HG02852 (cell line): ENCODE measurements around the gene DNAJC16.
A peak's percentile ranks its signal among the peaks of the same experiment; 100 is the strongest.
"Not testable (repeated sequence)": the region's sequence is repeated elsewhere in the genome, so short reads cannot be mapped to it uniquely, and the experiment has no call there.

Source experiments
- ATAC-seq: cut with Tn5 transposase; IDR thresholded peaks from one replicate; pipeline ENCODE4 v1.9.1; 2021; ENCODE audit warnings: mild to moderate bottlenecking, moderate library complexity; ENCODE audit not compliant: unreplicated experiment

The DNAJC16 gene

DNA sequence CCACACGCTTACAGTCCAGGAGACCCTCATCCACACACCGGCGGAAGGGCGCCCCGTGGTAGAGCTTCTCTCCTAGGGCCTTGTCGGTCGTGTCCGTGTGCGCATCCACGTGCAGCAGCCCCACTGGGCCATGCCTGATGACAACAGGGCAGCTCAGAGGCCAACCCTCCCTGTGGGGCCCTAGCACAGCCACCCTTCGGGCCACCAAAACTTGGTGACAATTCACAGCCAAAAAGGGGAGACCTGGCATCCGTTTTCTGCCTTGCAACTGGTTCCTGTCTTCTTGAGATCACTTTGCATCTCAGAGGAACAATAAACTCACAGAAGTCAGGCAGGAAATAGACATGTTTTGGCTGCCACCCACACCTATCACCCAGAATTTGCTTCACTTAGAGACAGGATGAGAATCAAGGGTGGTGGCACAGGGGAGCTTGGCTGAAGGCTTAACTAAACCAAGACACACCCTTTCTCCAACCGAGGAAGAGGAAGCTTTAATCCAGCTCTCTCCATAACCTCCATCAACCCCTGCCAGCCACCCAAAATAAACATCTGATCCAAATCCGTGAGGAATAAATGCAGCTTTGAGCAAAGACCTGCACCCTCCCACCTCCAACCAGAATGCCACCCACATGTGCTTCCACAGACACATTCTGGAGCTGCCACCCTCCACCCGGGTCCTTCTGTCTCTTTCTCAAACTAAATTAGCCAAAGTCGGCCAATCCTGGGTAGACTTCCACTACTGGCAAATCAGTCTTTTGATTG lies 52.5 kb downstream of the DNAJC16 start:
- no peak for ATAC-seq

- no peak for ATAC-seq
Measured at GRCh38 chr1:15579683-15580047, 53.0 kb downstream of the DNAJC16 start.

- no peak for ATAC-seq
Measured at GRCh38 chr1:15583016-15583706, 56.5 kb downstream of the DNAJC16 start.

DNA sequence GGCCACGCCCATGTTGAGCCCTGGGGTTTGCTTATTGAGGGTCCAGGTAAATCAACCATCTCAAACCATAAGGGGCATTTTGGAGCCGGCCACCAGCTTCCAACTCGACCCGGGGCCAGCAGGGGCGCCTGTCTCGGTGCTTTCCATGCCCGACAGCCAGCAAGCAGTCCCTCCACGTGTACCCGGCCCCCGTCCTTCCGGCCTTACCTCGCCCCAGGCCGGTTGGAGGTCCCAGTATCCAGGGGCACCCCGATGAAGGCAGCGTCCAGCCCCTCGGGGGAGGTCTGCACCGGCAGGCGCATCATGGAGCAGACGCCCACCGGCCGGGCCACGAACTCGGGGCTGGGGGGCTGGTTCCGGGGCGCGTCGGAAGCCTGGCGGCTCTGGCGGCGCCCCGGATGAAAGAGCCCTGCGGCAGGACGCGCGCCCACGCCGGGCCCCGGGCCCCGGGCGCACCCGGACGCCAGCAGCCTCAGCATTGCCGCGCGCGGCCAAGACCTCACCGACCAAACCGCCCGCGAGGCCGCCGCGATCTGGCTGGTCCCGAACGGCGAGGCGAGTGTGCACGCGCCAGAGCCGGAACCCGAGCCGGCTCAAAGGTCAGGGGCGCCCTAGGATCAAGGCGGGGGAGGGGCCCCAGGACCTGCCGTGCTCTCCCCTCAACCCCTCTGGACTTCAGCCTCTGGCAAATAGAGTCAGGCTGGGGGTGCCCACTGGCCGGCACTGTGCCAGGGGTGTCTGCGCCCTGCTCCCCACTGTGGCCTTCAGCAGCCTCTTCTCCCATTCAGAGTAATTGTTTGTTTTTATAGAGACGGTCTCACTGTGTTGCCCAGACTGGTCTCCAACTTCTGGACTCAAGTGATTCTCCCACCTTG lies 58.1 kb downstream of the DNAJC16 start, which contains the start of gene AGMAT:
AGMAT (minus strand) TSS at position 563 of the 875 bp plus-strand sequence; CDS start at position 479, 84 bp downstream.
- peak; percentile 56 for ATAC-seq

DNA sequence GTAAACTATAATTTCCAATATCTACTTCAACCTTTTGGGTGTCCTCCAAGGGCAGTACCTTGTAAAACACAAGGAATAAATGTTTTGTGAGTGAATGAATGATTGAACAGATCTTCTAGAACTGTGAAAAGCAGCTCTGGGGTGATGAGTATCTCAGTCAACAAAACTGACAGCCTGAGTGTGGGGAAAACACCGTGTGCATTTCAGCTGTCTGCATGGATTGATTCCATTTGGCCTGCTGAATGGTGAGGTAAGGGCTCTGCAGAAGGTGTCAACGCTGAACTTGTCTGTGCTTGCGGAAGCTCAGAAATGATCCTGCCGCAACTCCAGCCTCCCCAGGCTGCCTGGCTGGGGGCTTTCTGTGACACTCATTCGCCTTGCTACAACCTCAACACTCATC lies 65.6 kb downstream of the DNAJC16 start:
- ATAC-seq: no peak

DNA sequence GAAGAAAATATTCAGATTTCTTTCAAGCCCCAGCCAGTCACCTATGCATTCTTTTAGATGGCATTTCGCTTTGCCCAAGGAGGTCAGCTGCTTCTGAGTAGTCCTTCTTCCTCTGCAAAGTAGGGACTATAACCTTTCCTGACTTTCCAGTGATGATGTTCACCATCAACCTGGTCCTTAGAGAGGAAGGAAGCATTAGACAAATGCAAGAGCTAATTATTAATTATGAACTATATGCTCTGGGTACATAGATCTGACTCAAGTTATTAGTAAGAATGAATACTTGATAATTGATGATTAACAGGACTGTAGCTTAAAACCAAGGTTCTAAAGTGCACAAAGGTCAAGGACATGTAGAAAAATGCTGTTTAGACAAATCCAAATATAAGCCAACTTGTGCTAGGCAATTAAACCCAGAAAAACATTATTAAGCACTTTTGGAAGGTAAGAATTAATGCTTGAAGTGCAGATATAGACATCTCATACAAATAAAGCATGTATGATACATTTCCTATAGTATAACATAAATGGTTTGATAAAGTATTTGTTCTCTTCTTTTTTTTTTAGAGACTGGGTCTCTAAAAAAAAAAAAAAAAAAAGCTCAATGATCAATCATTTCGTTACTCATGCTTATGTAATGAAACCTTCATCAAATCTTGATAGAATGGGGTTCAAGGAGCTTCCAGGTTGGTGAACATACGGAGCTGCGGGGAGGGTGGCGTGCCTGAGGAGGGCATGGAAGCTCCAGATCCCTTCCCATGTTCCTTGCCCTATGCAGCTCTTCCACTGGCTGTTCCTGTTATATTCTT lies 69.4 kb downstream of the DNAJC16 start:
- ATAC-seq: no peak

DNA sequence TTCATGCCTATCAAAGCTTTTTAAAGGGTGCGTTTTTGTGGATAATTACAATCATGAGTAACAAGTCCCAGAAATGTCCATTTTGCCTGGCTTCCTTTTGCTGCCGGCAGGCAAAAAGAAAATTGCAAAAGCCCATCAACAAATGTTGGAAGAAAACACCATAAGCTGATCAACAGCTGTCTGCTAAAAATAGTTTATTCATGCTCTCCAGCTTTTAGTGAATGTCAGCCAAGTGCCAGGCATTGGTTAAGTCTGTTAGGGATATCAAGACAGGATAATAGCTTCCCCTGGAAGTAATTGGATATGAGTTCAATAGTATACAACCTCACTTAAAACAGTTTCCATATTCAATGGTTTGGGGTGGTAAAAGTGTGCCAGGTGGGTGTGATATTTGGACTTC lies 71.8 kb downstream of the DNAJC16 start:
- no peak for ATAC-seq

GRCh38 chr1:15603050-15603965 lies 76.7 kb downstream of the DNAJC16 start:
- peak; percentile 93 for ATAC-seq

DNA sequence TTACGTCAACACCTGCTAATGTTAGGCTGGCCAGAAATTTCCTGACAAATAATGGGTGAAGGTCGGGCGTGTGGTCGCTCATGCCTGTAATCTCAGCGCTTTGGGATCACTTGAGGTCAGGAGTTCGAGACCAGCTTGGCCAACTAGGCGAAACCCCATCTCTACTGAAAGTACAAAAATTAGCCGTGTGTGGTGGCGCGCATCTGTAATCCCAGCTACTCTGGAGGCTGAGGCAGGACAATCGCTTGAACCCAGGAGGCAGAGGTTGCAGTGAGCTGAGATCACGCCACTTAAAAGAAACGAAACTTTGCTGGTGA lies 77.3 kb downstream of the DNAJC16 start:
- not testable (repeated sequence) for ATAC-seq

GRCh38 chr1:15604400-15604799 lies 77.8 kb downstream of the DNAJC16 start:
- not testable (repeated sequence) for ATAC-seq

GRCh38 chr1:15605398-15606383 lies 79.0 kb downstream of the DNAJC16 start:
- no peak for ATAC-seq

DNA sequence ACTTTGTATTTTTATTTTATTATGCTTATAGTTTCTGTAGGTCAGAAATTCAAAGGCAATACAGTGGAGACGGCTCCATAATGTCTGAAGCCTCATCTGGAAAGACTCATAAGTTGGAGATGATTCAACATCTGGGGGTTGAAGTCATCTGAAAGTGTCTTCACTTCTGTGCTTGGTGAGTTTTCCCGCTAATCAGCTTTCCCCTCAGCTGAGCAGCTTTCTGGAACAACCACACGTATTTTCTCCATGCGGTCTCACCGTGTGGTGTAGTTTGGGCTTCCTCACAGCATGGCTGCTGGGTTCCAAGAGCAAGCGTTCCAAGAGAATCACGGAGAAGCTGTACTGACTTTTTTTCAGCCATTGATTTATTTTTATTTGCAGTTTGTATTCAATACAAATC lies 83.0 kb downstream of the DNAJC16 start:
- ATAC-seq: no peak

DNA sequence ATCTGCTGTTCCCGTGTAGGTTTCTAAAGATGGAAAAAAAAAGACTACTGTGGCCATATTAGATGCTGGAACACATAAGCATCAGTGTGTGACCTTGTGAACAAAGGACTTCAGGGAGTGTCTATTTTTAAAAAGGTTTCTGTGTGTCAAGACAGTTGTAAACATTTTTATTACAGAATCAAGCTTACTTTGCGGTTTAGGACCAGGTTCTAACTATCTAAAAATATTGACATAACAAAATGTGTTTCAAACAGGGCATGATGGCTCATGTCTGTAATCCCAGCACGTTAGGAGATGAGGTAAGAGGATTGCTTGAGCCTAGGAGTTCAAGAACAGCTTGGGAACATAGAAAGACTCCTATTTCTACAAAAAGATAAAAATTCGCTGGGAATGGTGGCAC lies 83.5 kb downstream of the DNAJC16 start:
- no peak for ATAC-seq

GRCh38 chr1:15616373-15617172 lies 89.9 kb downstream of the DNAJC16 start:
- ATAC-seq: peak; percentile 20

DNA sequence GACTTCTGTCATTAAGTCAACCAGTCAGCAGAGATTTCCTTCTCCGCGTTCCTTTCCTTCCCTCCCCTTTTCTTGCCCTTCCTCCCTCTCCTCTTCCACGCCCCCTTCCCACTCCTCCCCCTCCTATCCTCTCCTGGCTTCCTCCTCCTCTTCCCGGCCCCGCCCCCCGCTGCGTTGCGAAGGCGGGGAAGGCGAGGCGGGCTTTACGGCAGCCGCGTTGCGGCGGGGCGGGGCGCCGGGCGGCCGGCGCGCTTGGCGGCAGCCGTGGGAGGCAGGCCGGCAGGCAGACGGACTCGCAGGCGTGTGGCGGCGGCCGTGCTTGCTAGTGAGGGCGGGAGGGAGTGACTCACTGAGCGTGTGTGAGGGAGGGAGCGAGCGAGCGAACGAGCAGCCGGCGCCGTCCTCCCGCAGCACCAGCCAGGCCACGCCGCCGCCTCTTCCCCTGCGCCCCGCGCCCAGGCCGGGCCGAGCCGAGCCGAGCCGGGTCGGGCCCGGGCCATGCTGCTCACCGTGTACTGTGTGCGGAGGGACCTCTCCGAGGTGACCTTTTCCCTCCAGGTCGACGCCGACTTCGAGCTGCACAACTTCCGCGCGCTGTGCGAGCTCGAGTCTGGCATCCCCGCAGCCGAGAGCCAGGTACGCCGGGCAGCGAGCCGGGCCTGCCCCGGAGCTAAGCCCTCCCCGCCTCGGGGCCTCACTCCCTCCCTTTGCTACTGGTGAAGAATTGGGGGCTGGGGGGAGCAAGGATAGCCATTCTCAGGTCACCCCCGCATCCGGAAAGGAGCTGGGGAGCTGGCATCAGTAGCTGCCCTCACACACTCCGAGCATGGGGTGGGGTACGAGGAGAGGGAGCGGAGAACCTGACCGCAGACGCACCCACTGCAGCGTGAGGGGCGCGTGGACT lies 90.8 kb downstream of the DNAJC16 start, which contains the start of gene DDI2:
DDI2 (plus strand) TSS at position 286 of the 904 bp plus-strand sequence; CDS start at position 499, 213 bp downstream.
- peak; percentile 67 for ATAC-seq

GRCh38 chr1:15618077-15618654 lies 91.5 kb downstream of the DNAJC16 start:
- peak; percentile 42 for ATAC-seq
